ENCODE data around the gene COA1. TPM values are rescaled to one million over a fixed set of nuclear protein-coding genes. Genes with fewer than 3 reads are reported as not detected.
"Not testable (repeated sequence)": the region's sequence is repeated elsewhere in the genome, so short reads cannot be mapped to it uniquely, and the experiment has no call there.

Gene COA1
- total RNA-seq, 2 experiments from 2014 or later, result 82.1 to 84.1 TPM

DNA sequence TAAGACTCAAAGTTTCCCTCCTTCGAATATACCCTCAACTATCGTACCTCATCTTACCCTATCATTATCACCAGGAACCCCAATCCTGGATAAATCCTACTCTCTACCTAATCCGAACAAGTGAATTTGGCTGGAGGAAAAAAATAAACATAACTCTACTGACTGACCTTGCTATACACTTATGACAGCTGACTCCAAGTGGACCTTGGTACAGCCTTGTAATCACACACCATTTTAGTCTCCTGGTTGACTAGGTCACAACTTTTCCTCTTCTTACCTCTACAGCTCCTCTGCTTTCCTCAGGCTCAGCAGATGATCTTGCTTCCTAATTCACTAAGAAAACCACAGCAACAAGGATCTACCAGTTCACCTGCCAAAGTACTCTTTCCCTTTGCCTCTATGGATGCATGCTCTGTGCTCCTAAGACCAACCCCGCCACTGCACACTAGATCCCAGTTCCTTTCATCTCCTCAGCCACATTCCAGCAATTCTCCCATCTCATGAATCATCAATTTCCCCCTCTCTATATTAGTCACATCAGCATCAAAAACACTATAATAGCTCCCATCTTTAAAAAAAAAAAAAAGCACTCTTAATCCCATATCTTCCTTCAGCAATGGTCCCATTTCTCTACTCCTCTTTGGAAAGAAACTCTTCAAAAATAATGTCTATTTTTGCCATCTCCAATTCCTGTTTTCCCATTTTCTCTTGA lies 35.5 kb downstream of the COA1 start:
- Mint-ChIP-seq H3K4me3 (no peak overlapping the region), H3K27me3 (no peaks in the 10 kb centered on the region), H3K36me3 (peaks cover 12% of the 10 kb centered on the region), H3K9me3 (no peaks in the 10 kb centered on the region), H3K4me1 (peaks cover 39% of the 10 kb centered on the region), H3K27ac (no peak overlapping the region)
- DNase-seq, result no peak

DNA sequence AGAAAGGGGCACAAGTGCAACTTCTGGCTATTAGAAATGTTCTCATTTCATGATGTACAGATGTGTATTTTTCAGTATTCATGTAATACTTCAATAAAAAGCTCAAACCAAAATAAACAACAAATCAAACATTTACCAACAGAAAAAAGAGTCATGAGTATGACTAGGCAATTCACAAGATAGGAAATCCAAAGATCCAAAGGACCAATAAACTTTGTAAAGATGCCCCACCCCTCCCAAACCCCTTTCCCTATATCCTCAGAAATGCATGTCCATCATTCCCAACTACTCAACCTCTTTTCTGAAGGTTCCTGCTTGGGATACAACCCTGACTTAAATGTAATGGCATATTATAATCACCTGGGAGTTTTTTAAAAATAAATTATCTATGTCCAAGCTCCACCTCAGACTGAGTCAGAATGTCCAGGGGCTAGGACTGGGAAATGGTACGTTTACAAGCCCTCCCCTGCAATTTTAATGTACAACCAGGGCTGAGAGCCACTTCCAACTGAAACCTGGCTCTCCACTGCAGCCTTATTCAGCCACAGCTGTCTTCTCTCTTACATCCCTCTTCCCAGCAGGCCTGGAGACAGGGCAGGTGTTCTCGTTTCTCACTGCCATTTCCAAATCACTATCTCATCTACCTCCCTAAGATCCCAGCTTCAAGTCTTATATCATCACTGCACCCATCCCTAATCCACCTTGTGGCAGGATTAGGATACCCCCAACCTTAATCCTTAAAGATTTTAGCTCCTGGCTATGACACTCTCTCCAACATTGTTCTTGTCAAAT lies 36.5 kb downstream of the COA1 start:
- peaks cover 37% of the 10 kb centered on the region for H3K4me1 Mint-ChIP-seq
- H3K27ac Mint-ChIP-seq, result no peak overlapping the region
- H3K36me3 Mint-ChIP-seq, result peaks cover 21% of the 10 kb centered on the region
- no peak overlapping the region for H3K4me3 Mint-ChIP-seq
- H3K9me3 Mint-ChIP-seq, result peaks cover 6% of the 10 kb centered on the region
- no peak for DNase-seq
- H3K27me3 Mint-ChIP-seq, result no peaks in the 10 kb centered on the region

DNA sequence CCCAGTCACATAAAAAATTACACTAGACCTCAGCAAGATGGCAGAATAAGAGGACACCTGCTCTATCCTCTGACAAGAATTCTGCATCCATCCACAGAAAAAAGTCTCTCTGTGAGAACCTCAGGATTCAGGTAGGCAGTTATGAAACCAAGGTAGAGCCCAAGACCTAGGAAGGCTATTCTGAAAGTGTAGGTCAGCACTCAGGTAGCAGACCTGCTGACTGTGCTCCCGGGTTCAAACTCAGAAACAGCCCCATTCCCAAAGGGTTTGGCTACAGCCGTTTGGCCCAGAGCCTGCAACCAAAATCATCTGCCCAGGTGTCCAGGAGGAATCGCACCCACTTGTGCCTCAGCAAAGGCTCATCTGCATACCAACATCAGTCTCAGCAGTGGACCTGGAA lies 37.7 kb downstream of the COA1 start:
- Mint-ChIP-seq H3K4me1 (peaks cover 37% of the 10 kb centered on the region), H3K9me3 (peaks cover 10% of the 10 kb centered on the region), H3K27me3 (no peaks in the 10 kb centered on the region), H3K4me3 (no peak overlapping the region), H3K27ac (no peak overlapping the region), H3K36me3 (peaks cover 24% of the 10 kb centered on the region)
- DNase-seq, result no peak

DNA sequence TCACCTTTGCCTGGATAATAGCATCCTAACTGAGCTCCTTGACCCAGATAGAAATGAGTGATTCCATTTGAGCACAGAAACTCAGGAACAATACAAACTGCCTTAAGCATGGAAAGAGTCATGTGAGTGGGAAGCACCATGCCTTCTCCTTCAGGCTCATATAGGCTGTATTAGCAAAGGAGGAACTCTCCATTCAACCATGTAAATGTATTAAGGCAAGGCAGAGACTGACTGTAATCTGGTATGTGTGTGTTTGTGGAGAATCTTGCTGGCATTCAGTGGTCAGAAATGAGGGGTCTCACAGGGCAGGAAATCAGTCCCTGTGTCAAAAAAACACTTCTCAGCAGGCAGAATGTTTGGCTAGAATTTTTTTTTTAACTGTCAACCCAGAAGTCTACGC lies 40.2 kb downstream of the COA1 start:
- peak overlapping the region; percentile 57 for H3K27ac Mint-ChIP-seq
- peaks cover 37% of the 10 kb centered on the region for H3K36me3 Mint-ChIP-seq
- H3K27me3 Mint-ChIP-seq, result no peaks in the 10 kb centered on the region
- peaks cover 50% of the 10 kb centered on the region for H3K4me1 Mint-ChIP-seq
- H3K4me3 Mint-ChIP-seq, result no peak overlapping the region
- peaks cover 10% of the 10 kb centered on the region for H3K9me3 Mint-ChIP-seq
- no peak for DNase-seq

DNA sequence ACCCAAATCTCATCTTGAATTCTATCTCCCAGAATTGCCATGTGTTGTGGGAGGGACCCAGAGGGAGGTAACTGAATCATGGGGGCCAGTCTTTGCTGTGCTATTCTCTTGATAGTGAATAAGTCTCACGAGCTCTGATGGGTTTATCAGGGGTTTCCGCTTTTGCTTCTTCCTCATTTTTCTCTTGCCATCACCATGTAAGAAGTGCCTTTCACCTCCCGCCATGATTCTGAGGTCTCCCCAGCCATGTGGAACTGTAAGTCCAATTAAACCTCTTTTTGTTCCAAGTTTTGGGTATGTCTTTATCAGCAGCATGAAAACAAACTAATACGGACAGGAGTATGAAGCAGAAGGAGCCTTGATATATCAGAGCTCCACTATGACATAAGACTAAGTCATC lies 41.5 kb downstream of the COA1 start:
- not testable (repeated sequence) for DNase-seq, H3K27ac Mint-ChIP-seq, H3K27me3 Mint-ChIP-seq, H3K4me3 Mint-ChIP-seq
- Mint-ChIP-seq H3K9me3 (peaks cover 15% of the 10 kb centered on the region), H3K36me3 (peaks cover 49% of the 10 kb centered on the region), H3K4me1 (peaks cover 61% of the 10 kb centered on the region)

DNA sequence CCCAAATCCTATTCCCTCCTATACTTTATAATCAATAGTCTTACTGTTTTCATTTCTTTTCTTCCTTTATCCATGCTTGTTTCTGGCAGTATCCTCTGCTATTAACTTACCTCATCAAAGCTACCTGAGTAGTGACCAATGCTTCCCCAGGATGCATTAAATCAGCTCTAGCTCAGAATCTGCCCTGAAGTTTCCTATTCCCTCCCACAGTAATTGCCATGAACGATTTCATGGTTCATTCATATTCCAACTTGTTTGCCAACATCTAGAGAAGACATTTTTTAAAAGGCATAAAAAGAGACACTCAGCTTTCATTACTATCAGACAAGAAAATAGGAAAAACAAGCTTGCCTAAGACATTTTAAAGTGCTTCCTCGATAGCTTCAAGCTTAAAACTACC lies 42.3 kb downstream of the COA1 start:
- H3K36me3 Mint-ChIP-seq, result peaks cover 55% of the 10 kb centered on the region
- peaks cover 64% of the 10 kb centered on the region for H3K4me1 Mint-ChIP-seq
- no peak overlapping the region for H3K27ac Mint-ChIP-seq
- no peak overlapping the region for H3K4me3 Mint-ChIP-seq
- DNase-seq, result no peak
- H3K9me3 Mint-ChIP-seq, result peaks cover 17% of the 10 kb centered on the region
- H3K27me3 Mint-ChIP-seq, result no peaks in the 10 kb centered on the region

DNA sequence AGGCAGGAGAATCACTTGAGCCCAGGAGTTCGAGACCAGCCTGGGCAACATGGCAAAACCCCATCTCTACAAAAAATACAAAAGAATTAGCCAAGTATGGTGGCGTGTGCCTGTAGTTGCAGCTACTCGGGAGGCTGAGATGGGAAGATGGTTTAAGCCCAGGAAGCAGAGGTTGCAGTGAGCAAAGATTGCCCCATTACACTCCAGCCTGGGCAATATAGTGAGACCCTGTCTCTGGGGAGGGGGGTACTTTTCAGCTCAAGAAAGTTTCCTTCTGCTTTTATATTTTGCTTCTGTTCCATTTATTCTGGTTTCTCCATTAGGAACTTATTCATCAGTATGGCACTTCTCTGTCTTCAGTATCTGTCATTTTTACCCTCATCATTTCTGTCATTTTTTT lies 48.6 kb downstream of the COA1 start:
- Mint-ChIP-seq H3K9me3 (peaks cover 15% of the 10 kb centered on the region), H3K27ac (no peak overlapping the region), H3K4me1 (peaks cover 77% of the 10 kb centered on the region), H3K27me3 (no peaks in the 10 kb centered on the region), H3K36me3 (peaks cover 62% of the 10 kb centered on the region), H3K4me3 (no peak overlapping the region)
- no peak for DNase-seq

DNA sequence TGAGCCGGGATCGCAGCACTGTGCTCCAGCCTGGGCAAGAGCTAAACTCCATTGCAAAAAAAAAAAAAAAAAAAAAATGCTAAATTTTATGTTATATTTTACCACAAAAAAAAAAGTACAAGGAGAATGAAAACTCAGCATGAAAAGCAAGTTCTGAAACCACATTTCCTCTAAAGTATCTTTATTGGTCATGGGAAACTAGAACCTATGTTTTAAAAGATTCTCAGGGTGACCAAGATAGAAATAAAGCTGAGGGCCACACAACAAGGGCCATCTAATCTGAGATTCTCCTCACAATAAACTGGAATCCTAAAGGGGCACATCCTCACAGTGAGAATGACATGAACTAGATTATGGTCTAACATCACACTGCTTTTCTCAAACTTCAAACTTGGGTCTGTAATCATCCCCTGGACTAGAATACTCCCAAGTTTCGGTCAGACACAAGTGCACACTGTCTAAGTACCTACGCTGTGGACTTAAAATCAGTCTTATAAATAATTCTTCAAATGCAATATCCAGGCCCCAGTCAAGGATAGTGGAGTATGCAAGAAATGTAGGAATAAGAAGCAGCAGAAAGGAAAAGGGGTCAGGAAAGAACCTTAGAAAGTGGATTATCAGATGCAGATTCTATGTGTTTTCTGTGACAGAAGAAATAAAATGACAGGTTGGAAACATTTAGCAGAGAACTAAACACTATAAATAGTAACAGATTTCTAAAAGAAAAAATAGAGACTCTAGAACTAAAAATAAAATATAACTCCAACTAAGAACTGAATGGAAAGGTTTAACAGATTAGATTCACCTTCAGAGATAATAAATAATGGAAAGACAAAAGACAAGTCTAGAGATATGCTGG lies 49.9 kb downstream of the COA1 start:
- Mint-ChIP-seq H3K27me3 (no peaks in the 10 kb centered on the region), H3K4me3 (no peak overlapping the region), H3K36me3 (peaks cover 60% of the 10 kb centered on the region), H3K27ac (peak overlapping the region; percentile 88), H3K4me1 (peaks cover 76% of the 10 kb centered on the region), H3K9me3 (peaks cover 21% of the 10 kb centered on the region)
- no peak for DNase-seq

DNA sequence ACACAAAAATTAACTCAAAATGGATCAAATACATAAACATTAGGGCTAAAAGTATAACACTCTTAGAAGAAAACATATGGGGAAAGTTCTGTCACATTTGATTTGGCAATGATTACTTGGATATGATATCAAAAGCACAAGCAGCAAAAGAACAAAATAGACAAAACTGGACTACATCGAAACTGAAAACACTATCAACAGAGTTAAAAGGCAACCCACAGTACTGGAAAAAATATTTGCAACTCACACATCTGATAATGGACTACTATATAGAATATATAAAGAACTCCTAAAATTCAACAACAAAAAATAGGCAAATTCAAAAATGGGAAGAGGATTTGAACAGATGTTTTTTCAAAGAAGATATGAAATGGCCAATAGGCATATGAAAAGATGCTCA lies 51.0 kb downstream of the COA1 start:
- H3K27ac Mint-ChIP-seq, result peak overlapping the region; percentile 88
- no peak for DNase-seq
- no peak overlapping the region for H3K4me3 Mint-ChIP-seq
- peaks cover 19% of the 10 kb centered on the region for H3K9me3 Mint-ChIP-seq
- H3K36me3 Mint-ChIP-seq, result peaks cover 60% of the 10 kb centered on the region
- peaks cover 72% of the 10 kb centered on the region for H3K4me1 Mint-ChIP-seq
- no peaks in the 10 kb centered on the region for H3K27me3 Mint-ChIP-seq

DNA sequence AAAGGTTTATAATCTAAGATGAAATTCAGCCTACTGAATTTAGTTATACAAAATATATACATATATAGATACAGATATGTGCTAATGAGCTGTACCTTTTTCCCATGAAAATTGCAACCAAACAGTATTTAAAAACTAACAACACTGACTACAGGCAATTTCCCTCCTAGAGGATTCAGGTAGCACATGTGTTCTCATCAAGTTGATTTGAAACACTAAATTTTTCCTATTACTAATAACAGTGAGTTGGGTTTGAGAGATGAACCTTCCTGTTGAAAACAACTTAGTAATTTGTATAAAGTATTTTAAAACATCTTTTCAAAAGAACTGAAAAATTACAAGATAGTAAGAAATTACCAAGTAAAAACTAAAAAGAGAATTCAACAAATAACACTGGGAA lies 51.5 kb downstream of the COA1 start:
- H3K27me3 Mint-ChIP-seq, result no peaks in the 10 kb centered on the region
- H3K4me3 Mint-ChIP-seq, result no peak overlapping the region
- no peak for DNase-seq
- peak overlapping the region; percentile 88 for H3K27ac Mint-ChIP-seq
- H3K36me3 Mint-ChIP-seq, result peaks cover 60% of the 10 kb centered on the region
- peaks cover 71% of the 10 kb centered on the region for H3K4me1 Mint-ChIP-seq
- H3K9me3 Mint-ChIP-seq, result peaks cover 24% of the 10 kb centered on the region

DNA sequence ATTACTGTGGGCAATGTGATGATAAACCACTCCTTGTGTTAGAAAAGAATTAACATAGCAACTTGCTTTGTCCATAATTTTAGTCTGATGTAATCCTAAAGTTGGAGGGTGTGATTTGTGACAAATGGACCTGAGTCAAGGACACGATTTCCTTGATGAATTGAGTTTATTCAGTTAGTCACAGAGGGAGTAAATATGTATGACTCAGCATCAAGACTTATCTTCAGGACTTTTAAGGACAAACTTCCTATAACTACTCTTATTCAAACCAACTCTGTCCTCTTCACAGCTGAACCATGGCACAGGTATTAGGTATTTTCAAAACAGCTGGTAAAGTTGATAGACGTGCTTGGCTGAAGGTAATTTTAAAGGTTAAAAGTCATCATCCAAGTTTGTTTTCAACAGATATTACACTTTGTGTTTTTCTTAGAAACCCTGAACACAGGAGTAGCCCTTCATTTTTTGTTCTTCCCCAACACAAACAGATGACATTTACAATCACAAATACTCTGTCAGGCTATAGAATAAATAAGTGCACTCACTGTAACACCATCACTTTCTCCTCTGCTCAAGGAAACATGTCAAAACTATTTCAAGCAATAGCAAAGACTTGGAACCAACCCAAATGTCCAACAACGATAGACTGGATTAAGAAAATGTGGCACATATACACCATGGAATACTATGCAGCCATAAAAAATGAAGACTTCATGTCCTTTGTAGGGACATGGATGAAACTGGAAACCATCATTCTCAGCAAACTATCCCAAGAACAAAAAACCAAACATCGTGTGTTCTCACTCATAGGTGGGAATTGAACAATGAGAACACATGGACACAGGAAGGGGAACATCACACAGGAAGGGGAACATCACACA lies 54.5 kb downstream of the COA1 start:
- Mint-ChIP-seq H3K4me1 (peaks cover 71% of the 10 kb centered on the region), H3K27ac (peak overlapping the region; percentile 29), H3K4me3 (no peak overlapping the region), H3K9me3 (peaks cover 36% of the 10 kb centered on the region), H3K27me3 (no peaks in the 10 kb centered on the region), H3K36me3 (peaks cover 60% of the 10 kb centered on the region)
- no peak for DNase-seq

DNA sequence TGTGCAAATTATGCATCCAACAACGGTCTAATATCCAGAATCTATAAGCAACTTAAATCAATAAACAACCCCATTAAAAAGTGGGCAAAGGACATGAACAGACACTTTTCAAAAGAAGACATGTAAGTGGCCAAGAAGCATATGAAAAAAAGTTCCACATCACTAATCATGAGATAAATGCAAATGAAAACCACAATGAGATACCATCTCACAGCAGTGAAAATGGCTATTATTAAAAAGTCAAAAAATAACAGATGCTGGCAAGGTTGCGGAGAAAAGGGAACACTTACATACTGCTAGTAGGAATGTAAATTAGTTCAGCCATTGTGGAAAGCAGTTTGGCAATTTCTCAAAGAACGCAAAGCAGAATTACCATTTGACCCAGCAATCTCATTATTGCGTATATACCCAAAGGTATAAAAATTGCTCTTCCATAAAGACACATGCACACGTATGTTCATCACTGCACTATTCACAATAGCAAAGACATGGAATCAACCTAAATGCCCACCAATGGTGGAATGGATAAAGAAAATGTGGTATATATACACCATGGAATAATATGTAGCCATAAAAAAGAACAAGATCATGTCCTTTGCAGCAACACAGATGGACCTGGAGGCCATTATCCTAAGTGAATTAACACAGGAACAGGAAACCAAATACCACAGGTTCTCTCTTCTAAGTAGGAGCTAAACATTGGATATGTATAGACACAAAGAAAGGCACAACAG lies 55.9 kb downstream of the COA1 start:
- Mint-ChIP-seq H3K36me3 (peaks cover 61% of the 10 kb centered on the region), H3K4me1 (peaks cover 73% of the 10 kb centered on the region), H3K9me3 (peaks cover 38% of the 10 kb centered on the region)
- H3K27ac Mint-ChIP-seq, H3K4me3 Mint-ChIP-seq, H3K27me3 Mint-ChIP-seq, DNase-seq: not testable (repeated sequence)

DNA sequence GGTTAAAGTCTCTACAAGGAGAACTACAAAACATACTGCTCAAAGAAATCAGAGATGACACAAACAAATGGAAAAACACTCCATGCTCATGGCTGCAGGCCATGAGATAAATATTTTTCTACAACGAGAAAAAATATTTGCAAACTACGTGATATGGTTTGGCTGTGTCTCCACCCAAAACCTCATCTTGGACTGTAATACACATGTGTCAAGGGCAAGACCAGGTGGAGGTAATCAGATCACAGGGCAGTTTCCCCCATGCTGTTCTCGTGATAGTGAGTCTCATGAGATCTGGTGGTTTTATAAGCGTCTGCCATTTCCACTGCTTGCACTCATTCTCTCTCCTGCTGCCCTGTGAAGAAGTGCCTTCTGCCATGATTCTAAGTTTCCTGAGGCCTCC lies 57.8 kb downstream of the COA1 start:
- no peak for DNase-seq
- H3K9me3 Mint-ChIP-seq, result peaks cover 38% of the 10 kb centered on the region
- no peaks in the 10 kb centered on the region for H3K27me3 Mint-ChIP-seq
- no peak overlapping the region for H3K27ac Mint-ChIP-seq
- peaks cover 72% of the 10 kb centered on the region for H3K4me1 Mint-ChIP-seq
- H3K4me3 Mint-ChIP-seq, result no peak overlapping the region
- H3K36me3 Mint-ChIP-seq, result peaks cover 75% of the 10 kb centered on the region
